ENCODE results near the gene NT5M.

DNA sequence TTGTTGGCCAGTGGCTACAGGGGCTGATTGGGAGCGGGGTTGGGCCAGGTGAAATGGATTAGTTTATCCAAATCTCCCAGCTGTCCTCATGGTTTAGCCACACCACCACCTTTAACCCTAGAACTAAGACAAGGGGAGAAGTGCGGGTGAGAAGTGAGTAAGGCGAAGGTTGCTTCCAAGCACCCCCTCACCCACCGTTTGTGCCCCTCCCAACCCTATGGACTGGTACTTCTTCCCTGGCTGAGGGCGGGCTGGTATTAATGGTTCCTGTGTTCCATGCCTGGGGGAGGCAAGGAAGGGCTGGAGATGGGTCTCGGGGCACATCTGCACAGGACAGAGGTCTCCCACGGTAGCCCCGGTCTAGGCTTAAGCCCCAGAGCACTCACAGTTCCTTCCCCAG, 25.1 kb downstream of the NT5M start:
- no peak for TF ChIP-seq POLR2AphosphoS5 (IDR thresholded peaks at IDR 0.05; ENCODE audit: low read depth, low read length)
- no peak for TF ChIP-seq POLR2A (IDR thresholded peaks at IDR 0.05; ENCODE audit: low read depth, low read length)
